ENCODE data around the gene SHISA7.

The SHISA7 gene

DNA sequence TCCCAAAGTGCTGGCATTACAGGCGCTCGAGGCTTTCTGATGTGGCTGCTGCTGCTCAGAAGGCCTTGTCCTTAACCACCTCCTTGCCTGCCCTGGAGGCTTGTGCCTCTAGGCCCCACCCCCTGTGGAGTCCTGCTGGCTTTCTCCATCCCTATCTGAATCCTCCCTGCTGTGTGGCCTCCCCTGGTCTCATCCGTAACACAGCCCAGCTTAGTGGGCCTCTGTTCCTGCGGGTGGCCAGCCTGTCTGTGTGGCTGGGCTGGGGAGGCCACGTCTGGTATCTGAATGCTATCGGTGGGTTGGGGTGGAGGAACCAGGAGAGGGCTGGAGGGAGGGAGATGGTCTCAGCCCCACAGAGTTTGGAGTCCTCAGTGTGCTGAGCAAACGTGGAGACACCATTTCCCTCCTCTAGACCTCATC is 52.6 kb downstream of the SHISA7 start:
- no peak for DNase-seq (ENCODE audit: low spot score)

DNA sequence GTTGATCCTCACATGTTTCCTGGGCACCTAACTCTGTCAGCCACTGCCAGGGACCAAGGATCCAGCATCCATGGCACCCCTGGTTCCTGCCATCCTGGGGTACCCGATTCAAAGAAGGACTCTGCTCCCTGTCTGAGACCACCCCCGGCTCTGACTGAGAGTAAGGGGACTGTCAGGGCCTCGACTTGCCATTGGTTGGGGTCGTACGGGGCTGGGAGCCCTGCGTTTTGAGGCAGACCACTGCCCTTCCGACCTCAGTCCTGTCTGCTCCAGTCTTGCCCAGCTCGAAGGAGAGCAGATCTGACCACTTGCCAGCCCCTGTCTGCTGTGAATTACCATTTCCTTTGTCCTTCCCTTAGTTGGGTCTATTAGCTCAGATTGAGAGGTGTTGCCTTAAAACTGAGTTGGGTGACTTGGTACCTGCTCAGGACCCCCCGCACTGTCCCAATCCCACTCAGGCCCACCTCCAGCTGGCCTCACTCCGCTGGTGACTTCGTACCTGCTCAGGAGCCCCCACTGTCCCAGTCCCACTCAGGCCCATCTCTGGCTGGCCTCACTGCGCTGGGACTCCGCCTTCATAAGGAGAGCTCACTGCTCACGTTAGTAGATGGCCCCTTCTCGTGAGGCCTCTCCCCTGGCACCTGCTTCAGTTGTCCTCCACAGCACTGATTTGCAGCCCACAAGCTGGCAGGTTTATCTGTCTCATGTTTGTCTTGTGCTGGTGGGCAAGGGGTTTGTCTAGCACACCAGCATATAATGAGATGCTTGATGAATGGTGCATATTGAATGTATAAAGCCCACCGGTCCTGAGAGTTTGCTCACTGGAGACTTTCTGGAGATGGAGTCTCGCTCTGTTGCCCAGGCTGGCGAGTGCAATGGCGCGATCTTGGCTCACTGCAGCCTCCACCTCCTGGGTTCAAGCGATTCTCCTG is 53.4 kb downstream of the SHISA7 start:
- DNase-seq (ENCODE audit: low spot score) = no peak

DNA sequence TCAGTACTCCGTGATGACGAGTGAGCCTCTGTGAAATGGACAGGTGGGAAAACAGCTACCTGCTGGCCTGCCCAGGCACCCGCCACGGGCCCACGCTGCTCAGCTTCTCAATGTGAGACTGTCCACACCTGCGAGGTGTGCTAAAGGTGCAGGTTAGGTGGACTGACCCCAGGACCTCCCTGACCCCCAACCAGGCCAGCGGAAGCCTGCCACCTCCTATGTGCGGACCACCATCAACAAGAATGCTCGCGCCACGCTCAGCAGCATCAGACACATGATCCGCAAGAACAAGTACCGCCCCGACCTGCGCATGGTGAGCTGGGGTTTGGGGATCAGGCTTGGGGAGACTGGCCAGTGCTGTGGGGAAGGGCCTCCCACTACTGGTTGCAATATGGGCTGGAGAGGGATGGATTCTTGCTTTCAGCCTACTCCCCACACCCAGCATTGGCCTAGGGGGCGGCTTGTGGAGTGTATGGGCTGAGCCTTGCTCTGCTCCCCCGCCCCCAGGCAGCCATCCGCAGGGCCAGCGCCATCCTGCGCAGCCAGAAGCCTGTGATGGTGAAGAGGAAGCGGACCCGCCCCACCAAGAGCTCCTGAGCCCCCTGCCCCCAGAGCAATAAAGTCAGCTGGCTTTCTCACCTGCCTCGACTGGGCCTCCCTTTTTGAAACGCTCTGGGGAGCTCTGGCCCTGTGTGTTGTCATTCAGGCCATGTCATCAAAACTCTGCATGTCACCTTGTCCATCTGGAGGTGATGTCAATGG is 55.2 kb downstream of the SHISA7 start:
- DNase-seq (ENCODE audit: low spot score) = no peak

DNA sequence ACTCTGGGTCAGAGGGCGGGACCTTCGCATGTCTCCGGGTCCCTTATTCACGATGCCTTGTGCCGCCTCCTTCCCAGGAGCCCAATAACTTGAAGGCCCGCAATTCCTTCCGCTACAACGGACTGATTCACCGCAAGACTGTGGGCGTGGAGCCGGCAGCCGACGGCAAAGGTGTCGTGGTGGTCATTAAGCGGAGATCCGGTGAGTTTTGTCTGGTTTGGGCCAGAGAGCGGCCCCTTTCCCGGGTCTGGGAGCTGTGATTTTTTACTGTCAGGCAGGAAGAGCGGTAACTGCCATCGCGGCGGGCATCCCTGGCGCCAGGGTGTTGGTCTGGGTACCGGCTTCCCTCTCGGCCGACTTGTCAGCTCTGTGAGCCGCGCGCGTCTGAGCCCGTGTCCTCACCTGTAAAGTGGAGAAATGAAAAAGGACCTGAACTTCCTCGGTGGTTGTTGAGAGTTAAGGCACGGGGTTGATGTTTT is 56.6 kb downstream of the SHISA7 start:
- DNase-seq (ENCODE audit: low spot score) = no peak

DNA sequence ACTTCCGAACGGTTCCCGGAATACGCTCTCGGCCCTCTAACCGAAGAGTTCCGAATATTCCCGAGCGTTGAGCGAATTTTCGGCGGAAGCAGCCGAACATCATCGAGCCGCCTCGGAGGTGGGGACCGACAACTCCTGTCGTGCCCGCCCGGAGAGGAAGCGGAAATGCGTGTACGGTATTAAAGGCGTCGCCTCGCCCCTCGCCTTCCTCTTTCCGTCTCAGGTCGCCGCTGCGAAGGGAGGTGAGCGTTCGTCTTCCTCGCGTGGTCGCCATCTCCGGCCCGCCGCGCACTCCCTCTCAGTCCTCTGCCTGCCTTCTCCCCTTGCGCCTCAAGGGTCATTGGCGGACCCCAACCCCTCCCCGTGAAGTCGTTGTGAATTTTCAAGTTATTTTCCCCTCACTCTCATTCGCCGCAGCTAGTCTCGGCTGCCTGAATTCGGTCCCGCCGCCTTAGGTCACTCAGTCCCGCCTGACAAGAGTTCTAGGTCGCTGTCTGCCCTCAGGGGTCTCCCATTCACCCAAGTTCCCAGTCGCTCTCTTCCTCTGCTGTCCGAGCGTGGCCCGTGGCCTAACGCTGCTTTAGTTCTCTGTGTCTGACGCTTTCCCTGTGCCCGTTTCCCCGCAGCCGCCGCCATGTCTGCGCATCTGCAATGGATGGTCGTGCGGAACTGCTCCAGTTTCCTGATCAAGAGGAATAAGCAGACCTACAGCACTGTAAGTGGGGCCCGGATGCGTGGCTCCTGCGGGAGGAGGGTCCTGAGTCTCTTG is 57.2 kb downstream of the SHISA7 start, which contains the start of gene RPL28:
Gene RPL28 (plus strand): TSS at position 209 of the 769 bp plus-strand sequence. CDS start 426 bp downstream, at position 635.
- DNase-seq (ENCODE audit: low spot score) = peak; percentile 95

DNA sequence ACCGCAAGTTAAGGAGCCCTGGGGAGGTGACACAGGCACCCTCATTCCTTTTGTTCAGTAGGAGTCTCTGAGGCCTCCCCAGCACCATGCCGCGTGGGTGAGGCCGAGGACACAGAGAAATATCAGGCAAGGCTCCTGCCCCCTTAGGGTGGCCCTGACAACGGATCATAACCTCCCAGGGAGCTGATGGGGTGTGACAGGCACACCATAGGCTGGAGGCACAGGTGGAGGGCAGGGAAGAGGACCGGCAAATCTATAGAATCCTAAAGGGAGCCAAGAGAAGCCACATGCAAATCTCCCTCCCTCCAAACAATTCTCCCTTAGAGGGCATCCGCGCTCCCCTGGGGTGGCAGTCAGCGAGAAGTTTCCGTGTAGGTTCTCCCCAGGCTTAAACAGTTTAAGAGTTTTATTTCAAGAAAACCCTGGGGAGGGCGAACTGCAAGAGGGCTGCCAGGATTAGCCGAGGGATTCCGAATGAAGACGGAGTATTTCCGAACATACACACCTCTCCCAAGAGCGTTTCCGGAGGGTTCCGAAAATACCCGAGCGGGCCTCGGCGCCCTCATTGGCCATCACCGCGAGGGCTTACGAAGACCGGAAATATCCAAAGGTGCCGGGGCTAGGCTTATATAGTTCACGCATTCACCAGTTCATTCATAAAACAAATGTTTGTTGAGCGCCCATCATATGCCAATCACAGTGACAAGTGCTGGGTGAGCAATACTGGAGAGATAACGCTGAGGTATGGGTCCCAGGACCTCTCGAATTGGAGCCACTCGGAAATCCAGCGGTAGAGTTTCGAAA is 58.0 kb downstream of the SHISA7 start:
- peak; percentile 90 for DNase-seq (ENCODE audit: low spot score)

DNA sequence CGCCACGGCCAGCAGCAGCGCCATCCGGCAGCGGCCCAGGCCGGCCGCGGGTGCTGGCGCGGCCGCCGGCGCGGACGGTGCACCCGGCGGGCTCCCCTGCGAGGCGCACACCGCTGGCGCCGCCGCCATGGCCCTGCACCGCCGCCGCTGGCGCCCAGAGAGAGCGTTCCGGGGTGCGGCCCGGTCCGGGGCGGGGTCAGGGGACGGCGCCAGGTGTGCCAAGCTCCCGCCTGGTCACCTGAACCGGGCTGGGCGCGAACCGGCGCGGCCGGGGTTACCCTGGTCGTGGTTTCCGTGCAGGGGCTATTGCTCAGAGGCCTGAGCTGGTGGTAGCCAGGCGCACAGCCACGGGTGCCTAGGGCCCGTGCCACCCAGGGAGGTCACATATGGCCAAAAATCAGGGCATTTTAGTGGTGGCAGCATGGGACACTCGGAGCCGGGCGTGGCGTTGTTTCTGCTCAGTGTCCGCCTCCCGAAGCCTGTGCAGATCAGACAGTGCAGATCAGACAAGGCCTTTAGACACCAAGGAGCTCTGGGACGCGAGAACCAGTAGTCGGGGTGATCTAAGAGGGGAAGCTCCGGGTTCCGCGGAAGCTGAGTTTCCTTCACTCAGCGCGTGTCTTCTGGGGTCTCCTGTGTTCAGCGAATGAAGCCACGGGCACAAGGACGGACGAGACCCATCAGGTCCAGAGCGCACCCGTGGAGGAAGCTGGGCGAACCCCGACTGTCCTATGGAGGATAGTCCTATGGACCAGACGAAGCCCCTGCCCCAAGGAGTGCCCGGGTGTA is 58.8 kb downstream of the SHISA7 start, which contains the start of gene TMEM238:
Gene TMEM238 (minus strand): TSS at position 162 of the 789 bp plus-strand sequence. CDS start 33 bp downstream, at position 129.
- DNase-seq (ENCODE audit: low spot score) = no peak

DNA sequence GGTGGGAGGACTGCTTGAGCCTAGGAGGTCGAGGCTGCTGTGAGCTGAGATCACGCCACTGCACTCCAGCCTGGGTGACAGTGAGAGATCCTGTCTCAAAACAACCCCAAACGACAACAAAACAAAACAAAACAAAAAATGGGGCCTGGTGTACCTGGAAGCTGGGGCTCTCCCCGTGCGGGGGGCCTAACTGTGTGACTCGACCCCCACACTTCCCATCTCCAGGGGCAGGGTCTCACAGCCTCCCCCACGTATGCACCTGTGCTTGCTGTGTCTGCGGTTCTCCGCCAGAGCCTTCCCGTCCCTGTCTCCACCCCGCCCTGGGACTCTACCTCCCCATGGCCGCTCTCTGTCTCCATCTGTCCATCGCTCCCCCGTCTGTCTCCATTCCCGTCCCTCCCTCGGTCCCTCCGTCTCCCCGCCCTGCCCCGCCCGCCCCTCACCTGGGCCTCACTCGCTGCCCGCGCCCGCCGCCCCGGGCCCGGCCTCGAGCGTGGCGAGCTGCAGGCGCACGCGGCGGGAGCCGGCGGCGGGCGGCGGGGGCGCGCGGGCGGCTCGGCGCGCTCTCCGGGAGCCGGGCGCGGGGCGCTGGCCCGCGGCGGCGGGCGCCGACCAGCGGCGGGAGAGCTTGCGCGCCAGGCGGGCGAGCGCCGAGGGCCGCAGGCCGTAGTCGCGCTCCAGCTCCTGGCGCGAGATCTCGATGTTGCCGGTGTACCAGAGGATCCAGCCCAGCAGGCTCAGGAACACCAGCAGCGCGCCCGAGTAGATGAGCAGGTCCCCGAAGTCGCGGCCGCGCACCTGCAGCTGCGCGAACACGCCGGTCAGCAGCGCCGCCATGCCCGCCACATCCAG is 59.6 kb downstream of the SHISA7 start:
- DNase-seq (ENCODE audit: low spot score) = no peak

DNA sequence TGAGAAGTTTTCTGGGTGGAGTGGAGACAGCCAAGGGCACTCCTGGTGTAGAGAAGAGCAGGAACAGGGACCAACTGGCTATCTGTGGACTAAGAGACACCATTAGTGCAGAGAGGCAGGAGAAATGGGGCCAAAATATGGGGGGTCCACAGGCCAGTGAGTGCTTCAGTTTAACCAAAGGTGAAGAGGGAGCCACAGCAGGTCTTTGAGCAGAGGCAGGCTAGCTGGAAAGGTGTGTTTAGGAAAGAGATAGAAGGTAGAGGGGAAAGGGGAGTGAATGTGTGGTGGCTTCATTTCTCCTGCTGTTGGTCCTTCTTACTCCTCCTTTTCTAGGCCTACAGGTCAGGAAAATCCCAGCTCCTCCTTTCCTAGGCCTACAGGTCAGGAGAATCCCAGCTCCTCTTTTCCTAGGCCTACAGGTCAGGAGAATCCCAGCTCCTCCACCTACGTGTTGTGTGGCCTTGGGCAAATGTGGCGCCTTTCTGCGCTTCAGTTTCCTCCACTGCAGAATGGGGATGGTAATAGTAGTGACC is 60.5 kb downstream of the SHISA7 start:
- no peak for DNase-seq (ENCODE audit: low spot score)

DNA sequence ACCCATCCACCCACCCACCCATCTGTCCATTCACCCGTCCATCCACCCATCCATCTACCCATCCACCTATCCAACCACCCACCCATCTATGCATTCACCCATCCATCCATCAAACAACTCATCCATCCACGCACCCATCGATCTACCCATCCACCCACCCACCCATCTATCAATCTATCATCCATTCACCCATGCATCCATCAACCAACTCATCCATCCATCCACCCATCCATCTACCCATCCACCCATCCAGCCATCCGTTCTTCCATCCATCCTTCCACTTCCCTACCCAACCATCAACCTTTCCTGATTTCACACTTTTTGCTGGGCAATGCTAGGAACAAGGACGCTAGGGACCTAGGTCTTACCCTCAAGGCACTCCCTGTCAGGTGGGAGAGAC is 61.1 kb downstream of the SHISA7 start:
- DNase-seq (ENCODE audit: low spot score) = no peak

DNA sequence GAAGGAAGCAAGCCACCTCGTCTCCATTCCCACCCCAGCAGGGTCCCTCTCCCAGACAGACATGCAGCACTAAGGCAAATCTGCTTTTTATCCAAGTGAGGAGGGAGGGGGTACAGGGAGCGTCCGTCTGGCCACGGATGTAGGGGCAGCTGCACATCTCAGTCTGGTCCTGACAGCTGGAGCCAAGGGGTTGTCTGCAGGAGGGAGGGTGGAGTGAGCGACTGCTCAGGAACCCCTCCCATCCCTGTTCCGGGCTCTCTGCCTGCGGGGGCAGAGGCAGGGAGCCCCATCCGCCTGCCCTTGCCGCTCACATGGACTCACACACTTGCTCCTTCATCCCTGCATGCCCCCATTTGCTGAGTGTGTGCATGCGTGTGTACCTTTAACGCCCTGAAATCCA is 63.9 kb downstream of the SHISA7 start:
- DNase-seq (ENCODE audit: low spot score) = no peak

Data from SK-N-DZ (cell line).